ENCODE results near the gene MDP1.
"Not testable (repeated sequence)": the region's sequence is repeated elsewhere in the genome, so short reads cannot be mapped to it uniquely, and the experiment has no call there.

Gene MDP1

DNA sequence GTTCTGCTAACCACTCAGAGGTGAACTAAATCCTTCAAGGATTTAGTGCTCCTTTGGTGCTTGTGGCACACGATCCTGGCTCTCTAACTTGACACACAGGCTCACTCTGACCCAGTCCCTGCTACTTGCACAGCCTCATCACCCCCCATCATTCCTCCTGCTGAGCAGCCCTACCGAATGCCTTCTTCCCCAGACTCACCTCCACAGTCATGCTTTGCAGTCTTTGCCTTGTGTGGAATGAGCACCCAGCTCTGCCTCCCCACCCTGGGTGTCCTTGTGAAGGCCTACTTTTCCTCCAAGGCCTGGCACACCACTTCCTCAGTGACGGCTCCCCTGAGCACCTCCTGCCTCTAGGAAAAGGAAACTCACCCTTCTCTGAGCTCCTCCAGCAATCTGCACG lies 34.5 kb upstream of the MDP1 start:
- Histone ChIP-seq H3K4me3 (ENCODE audit: insufficient read length, low read depth) (no peak overlapping the region), H3K4me1 (ENCODE audit: insufficient read depth, insufficient read length) (no peaks in the 10 kb centered on the region), H3K27me3 (ENCODE audit: insufficient read depth, insufficient read length) (no peaks in the 10 kb centered on the region), H3K9me3 (ENCODE audit: insufficient read depth, low read length) (no peaks in the 10 kb centered on the region), H3K36me3 (ENCODE audit: insufficient read depth, insufficient read length, low read length) (peaks cover 20% of the 10 kb centered on the region), H3K9ac (ENCODE audit: insufficient read length, low read depth) (no peak overlapping the region)
- TF ChIP-seq ZNF274 (IDR thresholded peaks at IDR 0.05; ENCODE audit: low read depth, low read length) (no peak), YY1 (IDR thresholded peaks at IDR 0.05; ENCODE audit: insufficient read depth, insufficient read length) (no peak), SUZ12 (IDR thresholded peaks at IDR 0.05; ENCODE audit: extremely low read depth, insufficient read depth, insufficient read length) (no peak)
- no peak for DNase-seq (ENCODE audit: low read depth, low spot score)

DNA sequence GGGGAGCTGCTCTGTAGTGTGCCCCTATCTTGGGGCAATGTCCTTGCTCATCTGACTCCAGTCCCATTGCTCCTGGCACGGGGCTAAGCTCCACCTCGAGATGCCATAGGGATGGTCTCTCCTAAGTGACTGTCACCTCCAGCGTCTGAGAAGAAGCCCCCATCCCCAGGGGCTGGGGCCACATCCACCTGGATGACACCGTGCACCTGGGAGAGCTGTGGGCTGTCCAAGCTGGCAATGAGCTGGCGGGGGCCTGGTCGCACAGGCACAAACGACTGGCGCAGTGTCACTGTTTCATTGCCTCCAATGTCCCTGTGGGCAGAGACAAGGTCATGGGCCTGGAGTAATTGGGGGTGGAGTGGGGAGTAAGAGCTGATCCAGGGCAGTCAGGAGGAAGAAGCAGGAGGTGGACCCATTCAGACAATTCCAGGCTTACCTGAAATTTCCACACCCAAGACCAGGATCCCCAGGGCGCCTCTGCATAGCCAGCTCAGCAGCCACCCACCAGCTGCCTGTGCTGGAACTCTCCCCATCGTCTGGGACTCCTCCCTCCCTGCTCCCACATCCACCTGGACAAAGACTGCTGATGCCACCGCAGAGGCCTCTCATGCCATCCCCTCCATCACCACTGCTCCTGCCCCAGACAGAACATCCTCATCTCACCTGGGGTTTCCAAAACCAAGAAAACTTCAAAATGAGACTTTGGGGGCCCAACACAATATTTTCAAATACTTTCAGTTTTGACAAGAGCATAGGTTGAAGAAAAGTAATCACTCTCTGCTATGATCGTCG lies 33.6 kb upstream of the MDP1 start:
- Histone ChIP-seq H3K27me3 (ENCODE audit: insufficient read depth, insufficient read length) (no peaks in the 10 kb centered on the region), H3K4me3 (ENCODE audit: insufficient read length, low read depth) (no peak overlapping the region), H3K4me1 (ENCODE audit: insufficient read depth, insufficient read length) (no peaks in the 10 kb centered on the region), H3K36me3 (ENCODE audit: insufficient read depth, insufficient read length, low read length) (peaks cover 11% of the 10 kb centered on the region), H3K9me3 (ENCODE audit: insufficient read depth, low read length) (no peaks in the 10 kb centered on the region), H3K9ac (ENCODE audit: insufficient read length, low read depth) (no peak overlapping the region)
- no peak for DNase-seq (ENCODE audit: low read depth, low spot score)
- TF ChIP-seq YY1 (IDR thresholded peaks at IDR 0.05; ENCODE audit: insufficient read depth, insufficient read length): no peak
- TF ChIP-seq SUZ12 (IDR thresholded peaks at IDR 0.05; ENCODE audit: extremely low read depth, insufficient read depth, insufficient read length): no peak
- TF ChIP-seq ZNF274 (IDR thresholded peaks at IDR 0.05; ENCODE audit: low read depth, low read length): no peak

DNA sequence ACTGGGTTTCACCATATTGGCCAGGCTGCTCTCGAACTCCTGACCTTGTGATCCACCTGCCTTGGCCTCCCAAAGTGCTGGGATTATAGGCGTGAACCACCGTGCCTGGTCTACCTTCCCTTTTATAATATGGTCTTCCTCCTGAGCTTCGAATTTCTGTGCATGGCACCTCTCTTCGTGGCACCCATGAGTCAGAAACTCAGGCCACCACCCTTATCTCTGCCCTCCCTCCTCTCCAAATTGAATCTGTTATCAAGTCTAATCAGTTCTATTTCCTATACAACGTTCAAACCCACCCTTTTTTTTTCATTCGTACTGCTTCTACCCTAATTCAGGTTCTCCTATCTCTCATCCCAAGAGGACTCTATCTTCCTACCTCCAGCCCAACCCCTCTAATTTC lies 31.6 kb upstream of the MDP1 start:
- Histone ChIP-seq H3K27me3 (ENCODE audit: insufficient read depth, insufficient read length) (no peaks in the 10 kb centered on the region), H3K9me3 (ENCODE audit: insufficient read depth, low read length) (no peaks in the 10 kb centered on the region), H3K4me1 (ENCODE audit: insufficient read depth, insufficient read length) (no peaks in the 10 kb centered on the region), H3K36me3 (ENCODE audit: insufficient read depth, insufficient read length, low read length) (peaks cover 3% of the 10 kb centered on the region), H3K9ac (ENCODE audit: insufficient read length, low read depth) (no peak overlapping the region), H3K4me3 (ENCODE audit: insufficient read length, low read depth) (no peak overlapping the region)
- TF ChIP-seq ZNF274 (IDR thresholded peaks at IDR 0.05; ENCODE audit: low read depth, low read length) (no peak), YY1 (IDR thresholded peaks at IDR 0.05; ENCODE audit: insufficient read depth, insufficient read length) (no peak), SUZ12 (IDR thresholded peaks at IDR 0.05; ENCODE audit: extremely low read depth, insufficient read depth, insufficient read length) (no peak)
- DNase-seq (ENCODE audit: low read depth, low spot score): no peak

DNA sequence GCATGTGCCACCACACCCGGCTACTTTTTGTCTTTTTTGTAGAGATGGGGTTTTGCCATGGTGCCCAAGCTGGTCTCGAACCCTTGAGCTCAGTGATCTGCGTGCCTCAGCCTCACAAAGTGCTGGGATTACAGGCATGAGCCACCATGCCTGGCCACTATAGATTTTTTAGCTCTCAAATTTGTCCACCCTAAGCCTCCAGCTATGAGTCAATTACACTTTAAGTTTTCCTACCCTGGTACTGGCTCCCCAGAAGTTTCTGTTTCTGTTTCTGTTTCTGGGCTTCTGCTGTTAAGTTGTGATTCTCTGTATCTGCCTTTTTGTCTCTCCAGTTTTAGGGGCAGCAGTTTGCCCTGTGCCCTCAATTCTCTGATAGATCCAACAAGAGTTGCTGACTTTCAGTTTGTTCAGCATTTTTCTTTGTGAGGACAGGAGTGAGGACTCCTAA lies 30.9 kb upstream of the MDP1 start:
- no peaks in the 10 kb centered on the region for H3K27me3 ChIP-seq (ENCODE audit: insufficient read depth, insufficient read length)
- H3K9ac ChIP-seq (ENCODE audit: insufficient read length, low read depth): no peak overlapping the region

DNA sequence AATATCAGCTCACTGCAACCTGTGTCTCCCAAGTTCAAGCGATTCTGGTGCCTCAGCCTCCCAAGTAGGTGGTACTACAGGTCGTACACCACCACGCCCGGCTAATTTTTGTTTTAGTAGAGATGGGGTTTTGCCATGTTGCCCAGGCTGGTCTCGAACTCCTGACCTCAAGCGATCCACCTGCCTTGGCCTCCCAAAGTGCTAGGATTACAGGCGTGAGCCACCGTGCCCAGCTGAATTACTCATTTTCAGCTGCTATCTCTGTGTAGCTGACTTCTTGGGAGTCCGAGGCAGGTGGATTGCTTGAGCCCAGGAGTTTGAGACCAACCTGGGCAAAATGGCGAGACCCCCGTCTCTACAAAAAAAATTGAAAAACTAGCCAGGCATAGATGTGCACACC lies 29.5 kb upstream of the MDP1 start:
- H3K9me3 ChIP-seq (ENCODE audit: insufficient read depth, low read length); DNase-seq (ENCODE audit: low read depth, low spot score); H3K4me3 ChIP-seq (ENCODE audit: insufficient read length, low read depth); H3K9ac ChIP-seq (ENCODE audit: insufficient read length, low read depth); H3K4me1 ChIP-seq (ENCODE audit: insufficient read depth, insufficient read length); H3K27me3 ChIP-seq (ENCODE audit: insufficient read depth, insufficient read length): not testable (repeated sequence)
- peaks cover 13% of the 10 kb centered on the region for H3K36me3 ChIP-seq (ENCODE audit: insufficient read depth, insufficient read length, low read length)

More for the DNA sequence above, 30.9 kb upstream of the MDP1 start:
- TF ChIP-seq SUZ12 (IDR thresholded peaks at IDR 0.05; ENCODE audit: extremely low read depth, insufficient read depth, insufficient read length) (no peak), ZNF274 (IDR thresholded peaks at IDR 0.05; ENCODE audit: low read depth, low read length) (no peak), YY1 (IDR thresholded peaks at IDR 0.05; ENCODE audit: insufficient read depth, insufficient read length) (no peak)
- Histone ChIP-seq H3K4me1 (ENCODE audit: insufficient read depth, insufficient read length) (no peaks in the 10 kb centered on the region), H3K36me3 (ENCODE audit: insufficient read depth, insufficient read length, low read length) (peaks cover 3% of the 10 kb centered on the region), H3K9me3 (ENCODE audit: insufficient read depth, low read length) (no peaks in the 10 kb centered on the region), H3K4me3 (ENCODE audit: insufficient read length, low read depth) (no peak overlapping the region)
- DNase-seq (ENCODE audit: low read depth, low spot score): no peak

DNA sequence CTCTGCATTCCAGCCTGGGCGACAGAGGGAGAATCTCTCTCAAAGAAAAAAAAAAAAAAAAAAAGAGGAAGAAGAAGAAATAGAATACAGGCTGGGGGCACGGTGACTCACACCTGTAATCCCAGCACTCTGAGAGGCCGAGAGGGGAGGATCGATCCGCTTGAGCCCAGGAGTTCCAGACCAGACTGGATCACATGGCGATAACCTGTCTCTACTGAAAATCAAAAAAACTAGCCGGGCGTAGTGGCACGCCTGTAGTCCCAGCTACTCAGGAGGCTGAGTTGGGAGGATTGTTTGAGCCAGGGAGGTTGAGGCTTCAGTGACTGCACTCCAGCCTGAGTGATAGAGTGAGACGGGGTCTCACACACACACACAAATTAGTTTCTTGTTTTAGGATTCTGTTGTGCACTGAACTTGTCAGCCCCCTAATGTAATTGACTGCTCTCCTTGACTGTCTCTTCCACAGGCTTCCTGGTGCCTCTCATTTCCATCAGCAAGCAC lies 27.5 kb upstream of the MDP1 start:
- no peak for DNase-seq (ENCODE audit: low read depth, low spot score)
- peaks cover 30% of the 10 kb centered on the region for H3K36me3 ChIP-seq (ENCODE audit: insufficient read depth, insufficient read length, low read length)
- H3K9ac ChIP-seq (ENCODE audit: insufficient read length, low read depth): peak overlapping the region; percentile 61
- TF ChIP-seq ZNF274 (IDR thresholded peaks at IDR 0.05; ENCODE audit: low read depth, low read length) (no peak), SUZ12 (IDR thresholded peaks at IDR 0.05; ENCODE audit: extremely low read depth, insufficient read depth, insufficient read length) (no peak), YY1 (IDR thresholded peaks at IDR 0.05; ENCODE audit: insufficient read depth, insufficient read length) (no peak)
- no peaks in the 10 kb centered on the region for H3K4me1 ChIP-seq (ENCODE audit: insufficient read depth, insufficient read length)
- H3K9me3 ChIP-seq (ENCODE audit: insufficient read depth, low read length): no peaks in the 10 kb centered on the region
- H3K27me3 ChIP-seq (ENCODE audit: insufficient read depth, insufficient read length): no peaks in the 10 kb centered on the region
- H3K4me3 ChIP-seq (ENCODE audit: insufficient read length, low read depth): peak overlapping the region; percentile 26

DNA sequence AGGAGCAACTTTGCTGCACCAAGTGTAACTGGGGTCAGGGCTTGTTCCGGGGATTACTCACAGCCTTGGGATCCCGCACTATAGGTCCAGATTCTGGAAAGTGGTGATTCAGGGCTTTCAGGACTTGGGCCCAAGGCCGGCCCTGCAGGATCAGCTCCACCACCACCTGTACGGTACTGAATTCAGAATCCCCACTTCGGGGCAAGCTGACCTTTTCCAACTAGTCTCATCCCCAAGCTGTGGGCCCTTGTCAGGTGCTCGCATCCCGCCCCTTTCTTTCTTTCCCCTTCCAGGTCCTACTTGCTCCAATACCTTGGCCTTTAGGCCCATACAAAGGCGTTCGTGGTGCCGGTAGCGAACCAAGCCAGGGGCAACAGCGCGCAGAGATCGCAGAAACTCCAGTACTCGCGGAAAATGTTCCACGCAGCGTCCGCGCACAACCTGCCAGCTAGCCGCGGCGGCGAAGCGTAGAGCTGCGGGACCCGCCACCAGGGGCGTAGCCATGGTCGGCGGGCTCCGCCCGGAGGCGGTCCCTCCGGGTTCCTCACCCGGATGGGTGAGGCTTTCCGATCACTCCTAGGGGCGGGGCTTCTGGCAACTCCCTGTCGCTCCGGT lies 26.1 kb upstream of the MDP1 start:
- H3K4me3 ChIP-seq (ENCODE audit: insufficient read length, low read depth): peak overlapping the region; percentile 71
- DNase-seq (ENCODE audit: low read depth, low spot score): peak; percentile 68
- H3K4me1 ChIP-seq (ENCODE audit: insufficient read depth, insufficient read length): no peaks in the 10 kb centered on the region
- H3K27me3 ChIP-seq (ENCODE audit: insufficient read depth, insufficient read length): no peaks in the 10 kb centered on the region
- peak overlapping the region; percentile 81 for H3K9ac ChIP-seq (ENCODE audit: insufficient read length, low read depth)
- no peaks in the 10 kb centered on the region for H3K9me3 ChIP-seq (ENCODE audit: insufficient read depth, low read length)
- TF ChIP-seq YY1 (IDR thresholded peaks at IDR 0.05; ENCODE audit: insufficient read depth, insufficient read length): no peak
- TF ChIP-seq SUZ12 (IDR thresholded peaks at IDR 0.05; ENCODE audit: extremely low read depth, insufficient read depth, insufficient read length): no peak
- no peak for TF ChIP-seq ZNF274 (IDR thresholded peaks at IDR 0.05; ENCODE audit: low read depth, low read length)
- H3K36me3 ChIP-seq (ENCODE audit: insufficient read depth, insufficient read length, low read length): peaks cover 45% of the 10 kb centered on the region

Measured in NT2/D1 (cell line).